ENCODE results near the gene MAGI1. TPM values are rescaled to one million over a fixed set of nuclear protein-coding genes. Genes with fewer than 3 reads are reported as not detected.

MAGI1 gene
- total and polyA plus RNA-seq, 2 donors (not counting 1 experiment from before 2014, with no cell fraction given) = 15.7 to 23.7 TPM

DNA sequence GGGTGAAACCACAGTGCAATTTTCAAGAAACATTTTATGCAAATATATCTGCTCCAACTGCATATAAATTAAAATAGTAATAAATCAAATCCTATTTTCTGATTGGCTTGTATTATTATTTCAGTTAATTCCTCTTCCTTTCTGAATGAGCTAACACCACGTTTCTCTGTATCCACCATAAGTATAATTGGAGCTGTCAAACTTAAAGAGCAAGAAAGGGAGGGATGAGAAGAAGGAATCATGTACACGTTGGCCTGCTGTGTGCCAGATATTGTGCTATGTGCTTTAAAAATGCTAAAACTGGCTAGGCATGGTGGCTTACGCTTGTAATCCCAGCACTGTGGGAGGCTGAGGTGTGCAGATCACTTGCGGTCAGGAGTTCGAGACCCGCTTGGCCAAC is 180.0 kb downstream of the MAGI1 start:
- Histone ChIP-seq H3K27ac (ENCODE audit: insufficient read depth, low read length) (no peak overlapping the region), H3K27me3 (ENCODE audit: control insufficient read depth, insufficient read depth, low read length) (no peaks in the 10 kb centered on the region), H2AFZ (ENCODE audit: low read length) (no peak overlapping the region), H4K20me1 (ENCODE audit: control insufficient read depth, extremely low read depth, insufficient read depth, low read length) (peaks cover 3% of the 10 kb centered on the region), H3K9ac (ENCODE audit: insufficient read depth, low read length) (no peak overlapping the region), H3K4me2 (ENCODE audit: extremely low read depth, insufficient read depth, low read length) (no peak overlapping the region), H3K36me3 (ENCODE audit: control insufficient read depth, insufficient read depth, low read length) (no peaks in the 10 kb centered on the region), H3K9me3 (ENCODE audit: control insufficient read depth, insufficient read depth, low read depth, low read length) (no peaks in the 10 kb centered on the region), H3K4me1 (ENCODE audit: control insufficient read depth, extremely low read depth, insufficient read depth, low read length) (no peaks in the 10 kb centered on the region), H3K4me3 (replicated peaks in 1 of 4; ENCODE audit: control extremely low read depth in 1 of 4, insufficient read depth in 1 of 4, low read depth in 3 of 4, low read length in 4 of 4) (no peak overlapping the region), H3K79me2 (ENCODE audit: control insufficient read depth, insufficient read depth, low read length) (no peaks in the 10 kb centered on the region)
- TF ChIP-seq, protein P1, sequence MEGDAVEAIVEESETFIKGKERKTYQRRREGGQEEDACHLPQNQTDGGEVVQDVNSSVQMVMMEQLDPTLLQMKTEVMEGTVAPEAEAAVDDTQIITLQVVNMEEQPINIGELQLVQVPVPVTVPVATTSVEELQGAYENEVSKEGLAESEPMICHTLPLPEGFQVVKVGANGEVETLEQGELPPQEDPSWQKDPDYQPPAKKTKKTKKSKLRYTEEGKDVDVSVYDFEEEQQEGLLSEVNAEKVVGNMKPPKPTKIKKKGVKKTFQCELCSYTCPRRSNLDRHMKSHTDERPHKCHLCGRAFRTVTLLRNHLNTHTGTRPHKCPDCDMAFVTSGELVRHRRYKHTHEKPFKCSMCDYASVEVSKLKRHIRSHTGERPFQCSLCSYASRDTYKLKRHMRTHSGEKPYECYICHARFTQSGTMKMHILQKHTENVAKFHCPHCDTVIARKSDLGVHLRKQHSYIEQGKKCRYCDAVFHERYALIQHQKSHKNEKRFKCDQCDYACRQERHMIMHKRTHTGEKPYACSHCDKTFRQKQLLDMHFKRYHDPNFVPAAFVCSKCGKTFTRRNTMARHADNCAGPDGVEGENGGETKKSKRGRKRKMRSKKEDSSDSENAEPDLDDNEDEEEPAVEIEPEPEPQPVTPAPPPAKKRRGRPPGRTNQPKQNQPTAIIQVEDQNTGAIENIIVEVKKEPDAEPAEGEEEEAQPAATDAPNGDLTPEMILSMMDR (conservative IDR thresholded peaks at IDR 0.05 in 1 of 2, IDR thresholded peaks at IDR 0.05 in 1 of 2; ENCODE audit: low read depth in 1 of 2, low read length in 2 of 2) = no peak
- TF ChIP-seq EZH2 (IDR thresholded peaks at IDR 0.05; ENCODE audit: low read length, missing control alignments) = no peak
- no peak for DNase-seq (ENCODE audit: low read depth in 2 of 2)

DNA sequence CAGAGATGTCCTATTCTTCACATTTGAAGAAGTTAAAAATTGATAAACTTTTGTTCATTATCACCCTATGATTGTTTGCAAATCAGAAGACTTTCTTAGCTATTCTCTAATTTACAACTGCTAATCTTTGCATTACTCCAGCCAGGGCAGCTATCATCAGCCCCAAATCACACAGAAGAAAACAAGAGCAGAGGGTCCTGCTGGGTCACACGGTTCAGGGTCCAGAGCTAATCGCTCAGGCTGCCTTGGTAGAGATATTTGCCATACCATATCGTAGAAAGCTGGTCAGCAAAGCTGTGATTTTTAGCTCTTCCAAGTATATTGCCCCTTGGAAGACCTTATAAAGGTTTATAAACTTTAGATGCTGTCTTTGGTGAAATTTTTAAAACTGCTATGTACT is 181.4 kb downstream of the MAGI1 start:
- H4K20me1 ChIP-seq (ENCODE audit: control insufficient read depth, extremely low read depth, insufficient read depth, low read length) = peaks cover 3% of the 10 kb centered on the region
- H3K9ac ChIP-seq (ENCODE audit: insufficient read depth, low read length) = no peak overlapping the region
- DNase-seq (ENCODE audit: low read depth in 2 of 2) = no peak
- no peaks in the 10 kb centered on the region for H3K27me3 ChIP-seq (ENCODE audit: control insufficient read depth, insufficient read depth, low read length)
- H3K79me2 ChIP-seq (ENCODE audit: control insufficient read depth, insufficient read depth, low read length) = no peaks in the 10 kb centered on the region
- H3K36me3 ChIP-seq (ENCODE audit: control insufficient read depth, insufficient read depth, low read length) = no peaks in the 10 kb centered on the region
- no peak overlapping the region for H3K4me3 ChIP-seq (replicated peaks in 1 of 4; ENCODE audit: control extremely low read depth in 1 of 4, insufficient read depth in 1 of 4, low read depth in 3 of 4, low read length in 4 of 4)
- no peak overlapping the region for H2AFZ ChIP-seq (ENCODE audit: low read length)
- H3K27ac ChIP-seq (ENCODE audit: insufficient read depth, low read length) = no peak overlapping the region
- H3K4me1 ChIP-seq (ENCODE audit: control insufficient read depth, extremely low read depth, insufficient read depth, low read length) = no peaks in the 10 kb centered on the region
- no peaks in the 10 kb centered on the region for H3K9me3 ChIP-seq (ENCODE audit: control insufficient read depth, insufficient read depth, low read depth, low read length)
- H3K4me2 ChIP-seq (ENCODE audit: extremely low read depth, insufficient read depth, low read length) = no peak overlapping the region
- no peak for TF ChIP-seq EZH2 (IDR thresholded peaks at IDR 0.05; ENCODE audit: low read length, missing control alignments)
- TF ChIP-seq, protein P1 (conservative IDR thresholded peaks at IDR 0.05 in 1 of 2, IDR thresholded peaks at IDR 0.05 in 1 of 2; ENCODE audit: low read depth in 1 of 2, low read length in 2 of 2) = no peak

DNA sequence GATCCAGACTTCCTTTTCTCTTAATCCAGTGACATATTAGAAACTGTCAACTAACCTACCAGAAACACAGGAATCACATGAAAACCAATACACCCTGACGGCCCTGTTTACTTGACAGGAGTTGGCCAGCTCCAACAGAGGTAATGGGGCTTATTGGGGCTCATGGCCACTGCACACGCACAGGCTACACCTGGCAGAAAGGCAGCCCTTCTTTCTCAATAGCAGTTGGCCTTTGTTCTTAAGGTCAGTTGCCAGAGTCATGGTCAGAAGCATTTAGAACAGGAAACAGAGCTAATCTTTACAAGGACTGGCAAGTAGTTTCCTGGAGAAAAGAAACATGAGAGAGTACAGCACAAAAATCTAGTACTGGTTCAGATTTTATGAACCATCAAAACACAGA is 181.8 kb downstream of the MAGI1 start:
- no peak for DNase-seq (ENCODE audit: low read depth in 2 of 2)
- no peaks in the 10 kb centered on the region for H3K9me3 ChIP-seq (ENCODE audit: control insufficient read depth, insufficient read depth, low read depth, low read length)
- no peak overlapping the region for H3K9ac ChIP-seq (ENCODE audit: insufficient read depth, low read length)
- no peaks in the 10 kb centered on the region for H3K27me3 ChIP-seq (ENCODE audit: control insufficient read depth, insufficient read depth, low read length)
- H3K4me3 ChIP-seq (replicated peaks in 1 of 4; ENCODE audit: control extremely low read depth in 1 of 4, insufficient read depth in 1 of 4, low read depth in 3 of 4, low read length in 4 of 4) = no peak overlapping the region
- TF ChIP-seq, protein P1 (conservative IDR thresholded peaks at IDR 0.05 in 1 of 2, IDR thresholded peaks at IDR 0.05 in 1 of 2; ENCODE audit: low read depth in 1 of 2, low read length in 2 of 2) = no peak
- TF ChIP-seq EZH2 (IDR thresholded peaks at IDR 0.05; ENCODE audit: low read length, missing control alignments) = no peak
- H3K4me1 ChIP-seq (ENCODE audit: control insufficient read depth, extremely low read depth, insufficient read depth, low read length) = no peaks in the 10 kb centered on the region
- H2AFZ ChIP-seq (ENCODE audit: low read length) = no peak overlapping the region
- no peak overlapping the region for H3K27ac ChIP-seq (ENCODE audit: insufficient read depth, low read length)
- H4K20me1 ChIP-seq (ENCODE audit: control insufficient read depth, extremely low read depth, insufficient read depth, low read length) = peaks cover 3% of the 10 kb centered on the region
- no peaks in the 10 kb centered on the region for H3K79me2 ChIP-seq (ENCODE audit: control insufficient read depth, insufficient read depth, low read length)
- no peak overlapping the region for H3K4me2 ChIP-seq (ENCODE audit: extremely low read depth, insufficient read depth, low read length)
- no peaks in the 10 kb centered on the region for H3K36me3 ChIP-seq (ENCODE audit: control insufficient read depth, insufficient read depth, low read length)
